GM12878 (cell line): ENCODE data around the gene CCR5. TPM values are rescaled to one million over a fixed set of nuclear protein-coding genes. Genes with fewer than 3 reads are reported as not detected.

ENCODE experiments used
- ATF7 ChIP-seq: fragments of 450-650 bp; IDR thresholded peaks from 2 replicates; pipeline ENCODE4 v1.6.1; 2016; ENCODE audit warnings: low read depth, mild to moderate bottlenecking
- BRCA1 ChIP-seq: IDR thresholded peaks from 2 replicates; pipeline ENCODE4 v1.6.1; 2011; ENCODE audit warnings: low read depth, low read length, improper control_type of control experiment
- CHD1 ChIP-seq: IDR thresholded peaks from 2 replicates; pipeline ENCODE4 v1.6.1; 2012; ENCODE audit warnings: low read depth, low read length, improper control_type of control experiment
- CTCF ChIP-seq, 3 experiments: IDR thresholded peaks in 2 of 3; conservative IDR thresholded peaks in 1 of 3; 2 replicates each; pipeline ENCODE4 v1.5.1; 2011; ENCODE audit warnings: low read depth in 3 of 3, low read length in 3 of 3, mild to moderate bottlenecking in 3 of 3, control low read depth in 2 of 3, moderate library complexity in 2 of 3, inconsistent platforms in 1 of 3, mixed read lengths in 1 of 3; ENCODE audit not compliant: control insufficient read depth in 2 of 3, insufficient read depth in 1 of 3; ENCODE audit errors: extremely low read depth in 1 of 3
- JUND ChIP-seq: IDR thresholded peaks from 2 replicates; pipeline ENCODE4 v1.6.1; 2012; ENCODE audit warnings: low read depth, mild to moderate bottlenecking, low read length, improper control_type of control experiment, moderate library complexity
- MEF2A ChIP-seq: IDR thresholded peaks from 2 replicates; pipeline ENCODE4 v1.6.1; 2011; ENCODE audit warnings: low read depth, mild to moderate bottlenecking, low read length, moderate library complexity; ENCODE audit not compliant: insufficient read depth
- NKRF ChIP-seq: fragments of 450-650 bp; conservative IDR thresholded peaks from 2 replicates; pipeline ENCODE4 v1.6.1; 2017; ENCODE audit warnings: mild to moderate bottlenecking, moderate library complexity
- PAX8 ChIP-seq: fragments of 450-650 bp; IDR thresholded peaks from 2 replicates; pipeline ENCODE4 v1.6.1; 2017; ENCODE audit warnings: mild to moderate bottlenecking, moderate library complexity
- PKNOX1 ChIP-seq: fragments of 450-650 bp; IDR thresholded peaks from 2 replicates; pipeline ENCODE4 v1.6.1; 2016; ENCODE audit warnings: mild to moderate bottlenecking
- RFX5 ChIP-seq: IDR thresholded peaks from 2 replicates; pipeline ENCODE4 v1.6.1; 2011; ENCODE audit warnings: low read depth, low read length, improper control_type of control experiment
- SREBF2 ChIP-seq: IDR thresholded peaks from 2 replicates; pipeline ENCODE4 v1.6.1; 2012; ENCODE audit warnings: mild to moderate bottlenecking, low read length
- SRF ChIP-seq, 2 experiments: IDR thresholded peaks; 2 replicates each; pipeline ENCODE4 v1.6.1; 2011; ENCODE audit warnings: low read depth in 2 of 2, low read length in 2 of 2, mild to moderate bottlenecking in 1 of 2, moderate library complexity in 1 of 2
- TCF12 ChIP-seq: IDR thresholded peaks from 2 replicates; pipeline ENCODE4 v1.6.1; 2011; ENCODE audit warnings: low read depth, mild to moderate bottlenecking, low read length
- ZBTB40 ChIP-seq: fragments of 450-650 bp; IDR thresholded peaks from 2 replicates; pipeline ENCODE4 v1.6.1; 2016; ENCODE audit warnings: mild to moderate bottlenecking, moderate library complexity, borderline replicate concordance
- ZNF384 ChIP-seq: IDR thresholded peaks from 2 replicates; pipeline ENCODE4 v1.6.1; 2012; ENCODE audit warnings: low read depth, mild to moderate bottlenecking, low read length, improper control_type of control experiment, borderline replicate concordance
- ZNF622 ChIP-seq: fragments of 450-650 bp; IDR thresholded peaks from 2 replicates; pipeline ENCODE4 v1.6.1; 2017; ENCODE audit warnings: mild to moderate bottlenecking, inconsistent platforms
- polyA plus RNA-seq, 11 experiments: library from polyadenylated mRNA; depleted of rRNA in 4 of 11; unstranded in 6 of 11; stranded (reverse) in 5 of 11; fragments of >200 nt; fragmentation: Nextera tagmentation in 4 of 11; fragmentation: Illumina TruSeq in 1 of 11; extraction: Ambion mirVana in 4 of 11; extraction: Trizol in 1 of 11; gene quantifications; 1 replicate in 1 of 11; 2 replicates in 10 of 11; pipeline versions ENCODE4 v1.2.1 to v1.2.3, GENCODE V29; 2011 to 2016; ENCODE audit warnings: inconsistent platforms in 2 of 11, missing spikeins in 2 of 11, low read depth in 1 of 11
- total RNA-seq, 4 experiments: library from RNA; depleted of rRNA in 3 of 4; stranded (reverse); fragments of >200 nt in 3 of 4; fragmentation: Illumina TruSeq in 1 of 4; extraction: Trizol in 1 of 4; gene quantifications; 2 replicates each; pipeline versions ENCODE4 v1.2.1 to v1.2.3, GENCODE V29; 2013 to 2021

CCR5 gene
- total and polyA plus RNA-seq, 10 of the 15 experiments (the other 5 are each of a cell fraction or from before 2014, with no cell fraction given), result 0.17 to 1.6 (median 0.82) TPM; not detected in 1

- no peak for TF ChIP-seq ZBTB40
- no peak for TF ChIP-seq SRF (IDR thresholded peaks at IDR 0.05; ENCODE audit: low read depth in 2 of 2, low read length in 2 of 2)
- TF ChIP-seq NKRF, result no peak
- TF ChIP-seq TCF12, result no peak
- no peak for TF ChIP-seq RFX5
- no peak for TF ChIP-seq ZNF622
- TF ChIP-seq SREBF2, result no peak
- TF ChIP-seq ZNF384, result no peak
- no peak for TF ChIP-seq JUND
- no peak for TF ChIP-seq CHD1
- TF ChIP-seq ATF7, result no peak
- TF ChIP-seq BRCA1, result no peak
- no peak for TF ChIP-seq CTCF (IDR thresholded peaks at IDR 0.05 in 2 of 3, conservative IDR thresholded peaks at IDR 0.05 in 1 of 3; ENCODE audit: control insufficient read depth in 2 of 3, extremely low read depth in 1 of 3, insufficient read depth in 1 of 3, low read depth in 3 of 3, low read length in 3 of 3)
- TF ChIP-seq MEF2A, result no peak
- TF ChIP-seq PKNOX1, result no peak
- TF ChIP-seq PAX8, result no peak
These were observed 12.3 kb upstream of the CCR5 start (continued) for GRCh38 chr3:46358466-46358865.
